Activated CD8-positive, alpha-beta memory T cell treated with anti-CD3 and anti-CD28 coated beads for 1 hour (primary cell): ENCODE data around the gene FTCD.

Experiments used
- DNase-seq, 2 donors: peaks; one replicate each; pipeline ENCODE4 v3.0.0-alpha.2; 2020; ENCODE audit warnings: low read depth in 1 of 2; ENCODE audit errors: extremely low read depth in 1 of 2

Gene FTCD

DNA sequence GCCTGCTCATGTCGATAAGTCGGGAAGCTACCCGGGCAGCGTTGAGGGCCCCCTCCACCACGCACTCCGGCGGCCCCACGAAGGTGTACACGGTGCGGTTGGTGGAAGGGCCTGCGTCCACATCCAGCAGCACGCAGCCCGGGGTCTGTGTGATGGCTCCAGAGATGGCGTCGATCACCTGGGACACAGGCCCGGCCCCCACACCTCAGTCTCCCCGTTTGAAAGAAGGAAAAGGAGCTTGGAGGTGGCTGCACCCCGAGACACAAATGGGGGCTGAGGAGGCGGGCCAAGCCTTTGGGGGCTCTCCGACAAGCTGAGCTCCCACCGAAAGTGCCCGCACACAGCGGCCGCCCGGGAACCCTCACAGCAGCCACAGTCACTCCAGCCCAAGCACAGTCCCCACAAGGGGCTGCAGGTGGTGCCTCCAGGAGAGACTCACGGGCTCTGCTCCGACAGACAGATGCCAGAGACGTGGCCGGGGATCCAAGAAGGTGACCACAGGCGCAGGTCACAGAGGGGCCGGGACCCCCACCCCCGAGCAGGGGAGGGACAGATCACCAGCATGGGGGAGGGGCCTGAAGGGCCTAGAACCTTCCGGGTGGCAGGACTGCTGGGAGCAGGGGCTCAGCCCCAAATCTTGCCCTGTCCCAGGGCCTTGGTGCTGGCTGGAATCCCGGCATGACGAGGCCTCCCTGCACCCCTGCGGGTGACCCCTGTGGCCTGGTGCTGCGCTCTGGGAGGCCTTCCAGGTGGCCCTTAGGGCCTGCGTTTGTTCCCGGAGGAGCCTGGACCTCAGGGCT, 1.0 kb downstream of the FTCD start:
- DNase-seq: no peak

DNA sequence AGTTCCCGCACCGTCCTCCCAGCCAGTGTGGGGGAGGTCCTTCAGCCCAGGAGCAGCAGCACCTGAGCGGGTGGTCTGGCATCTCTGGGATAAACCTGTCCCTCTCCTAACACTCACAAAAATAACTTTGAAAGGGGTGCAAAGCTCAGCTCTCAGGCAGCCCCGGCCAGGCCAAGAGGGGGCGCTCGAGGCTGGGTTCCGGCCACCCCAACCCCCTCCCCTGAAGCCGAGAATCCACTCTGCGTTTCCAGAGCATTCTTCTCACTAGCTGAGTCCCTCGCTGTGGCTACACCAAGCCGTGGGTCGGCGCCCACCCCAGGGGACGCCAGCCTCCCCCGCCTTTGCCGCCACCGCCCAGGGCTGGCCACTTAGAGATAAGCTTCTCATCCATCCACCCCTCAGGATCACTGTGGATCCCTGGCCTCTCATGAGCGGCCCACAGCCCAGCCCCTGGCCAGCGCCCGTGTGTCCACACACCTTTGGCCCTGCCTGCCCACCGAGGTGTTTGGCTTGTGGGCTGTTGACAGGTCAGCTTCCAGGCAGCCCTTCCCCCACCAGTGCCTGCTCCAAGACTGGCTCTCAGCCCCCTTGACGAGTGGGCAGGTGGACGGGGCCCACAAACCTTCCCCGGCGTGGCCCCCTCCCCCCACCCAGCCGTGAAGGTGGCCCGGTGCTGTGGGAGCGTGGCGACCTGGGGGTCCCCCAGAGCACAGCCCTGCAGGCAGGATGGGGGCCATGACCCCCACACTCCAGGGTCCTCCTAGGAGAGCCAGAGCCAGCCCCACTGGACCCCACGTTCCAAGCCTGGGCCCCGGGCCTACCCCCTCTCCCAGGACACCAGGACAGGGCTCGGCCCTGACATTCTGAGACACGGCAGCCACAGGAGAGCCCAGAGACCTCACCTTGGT, 1.9 kb downstream of the FTCD start:
- peak in 1 of 2 donors; percentile 37 for DNase-seq

- DNase-seq: no peak
Observed at GRCh38 chr21:46152927-46153246, 2.5 kb downstream of the FTCD start.

DNA sequence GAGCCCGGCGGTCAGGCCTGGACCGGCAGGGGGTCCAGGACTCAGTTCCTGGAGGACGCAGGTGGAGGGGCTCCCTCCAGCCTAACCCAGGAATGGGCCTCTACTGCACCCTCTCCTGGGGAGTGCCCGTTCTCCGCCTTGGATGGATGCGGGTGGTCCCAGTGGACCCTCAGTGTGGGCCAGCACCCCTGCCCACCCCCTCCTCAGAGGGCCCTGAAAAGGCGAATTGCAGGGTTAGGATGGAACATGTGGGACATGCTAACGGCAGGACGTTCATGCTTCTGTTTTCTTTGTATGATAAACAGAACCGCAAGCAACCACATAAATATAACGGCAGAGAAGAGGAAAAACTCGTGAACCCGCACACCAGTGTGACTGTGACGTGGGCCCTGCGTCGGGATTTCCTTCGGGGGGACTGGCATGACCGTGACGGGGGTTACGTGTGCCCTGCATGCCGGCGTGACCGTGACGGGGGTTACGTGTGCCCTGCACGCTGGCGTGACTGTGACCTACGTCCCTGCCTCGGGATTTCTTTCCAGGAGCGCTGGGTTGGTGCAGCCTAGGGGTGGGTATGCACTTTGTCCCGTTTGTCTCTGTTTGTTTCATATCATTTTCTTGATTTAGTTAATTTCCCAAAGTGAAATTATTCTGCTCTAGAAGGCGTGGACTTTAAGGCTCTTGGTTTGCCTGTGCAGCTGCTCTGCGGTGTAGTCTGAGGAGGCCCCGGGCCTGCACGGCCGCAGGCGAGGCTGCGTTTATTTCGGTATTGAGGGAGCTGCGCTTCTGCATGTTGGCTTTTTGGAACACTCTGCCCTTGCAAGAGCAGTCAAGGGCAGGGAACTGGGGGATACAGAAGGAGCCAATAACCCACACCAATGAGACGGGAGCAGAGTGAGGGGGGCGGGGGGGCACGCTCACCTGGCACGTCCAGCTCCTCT, 3.1 kb downstream of the FTCD start:
- no peak for DNase-seq

GRCh38 chr21:46151261-46151988, 4.0 kb downstream of the FTCD start:
- DNase-seq: no peak

DNA sequence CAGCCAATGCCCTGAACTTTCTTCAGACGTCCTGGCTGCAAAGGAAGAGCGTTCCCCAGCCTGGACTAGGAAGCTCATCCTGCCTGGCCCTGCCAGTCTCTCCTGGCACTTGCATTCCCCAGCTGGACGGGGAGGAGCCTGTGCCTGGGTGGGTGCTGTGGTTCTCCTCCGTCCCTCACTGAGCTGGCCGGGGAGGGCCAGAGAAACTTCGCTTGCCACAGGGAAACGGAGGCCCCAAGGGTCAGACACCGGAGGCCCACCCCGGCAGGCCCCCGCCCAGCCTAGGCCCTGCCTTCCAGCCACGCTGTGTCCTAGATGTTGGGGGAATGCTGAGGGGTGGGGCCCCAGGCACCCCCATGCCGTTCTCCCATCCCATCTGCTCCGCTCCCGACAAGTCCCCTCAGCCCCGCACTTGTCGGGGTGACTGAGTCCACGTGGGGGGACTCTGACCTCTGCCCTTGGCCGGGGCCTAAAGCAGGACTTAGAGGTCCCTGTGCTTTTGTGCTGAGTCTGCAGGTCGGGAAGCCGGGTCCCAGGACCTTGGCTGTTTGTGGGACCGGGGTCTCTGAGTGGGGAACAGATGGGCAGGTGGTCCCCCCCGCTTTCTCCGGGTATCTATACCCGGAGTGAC, 4.8 kb downstream of the FTCD start:
- no peak for DNase-seq

- no peak for DNase-seq
Observed at GRCh38 chr21:46150073-46150472, 5.3 kb downstream of the FTCD start.

GRCh38 chr21:46149205-46149901, 6.0 kb downstream of the FTCD start:
- DNase-seq: no peak

- DNase-seq: no peak
Observed at GRCh38 chr21:46148106-46148505, 7.3 kb downstream of the FTCD start.

DNA sequence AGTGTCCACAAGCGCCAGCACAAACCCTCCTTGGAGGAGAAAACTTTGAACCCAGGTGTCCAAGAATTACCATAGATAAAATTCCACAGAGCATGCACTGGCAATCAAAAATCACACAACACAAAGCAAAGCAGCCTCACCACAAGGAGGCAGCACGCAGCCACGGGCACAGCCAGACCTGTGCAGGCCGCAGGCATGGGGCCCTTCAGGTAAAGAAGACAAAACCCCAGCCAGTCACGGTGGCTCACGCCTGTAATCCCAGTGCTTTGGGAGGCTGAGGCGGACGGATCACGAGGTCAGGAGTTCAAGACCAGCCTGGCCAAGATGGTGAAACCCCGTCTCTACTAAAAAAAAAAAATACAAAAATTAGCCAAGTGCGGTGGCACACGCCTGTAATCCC, 8.0 kb downstream of the FTCD start:
- DNase-seq: peak in 1 of 2 donors; percentile 31

- DNase-seq: no peak
Observed at GRCh38 chr21:46146856-46147255, 8.5 kb downstream of the FTCD start.

DNA sequence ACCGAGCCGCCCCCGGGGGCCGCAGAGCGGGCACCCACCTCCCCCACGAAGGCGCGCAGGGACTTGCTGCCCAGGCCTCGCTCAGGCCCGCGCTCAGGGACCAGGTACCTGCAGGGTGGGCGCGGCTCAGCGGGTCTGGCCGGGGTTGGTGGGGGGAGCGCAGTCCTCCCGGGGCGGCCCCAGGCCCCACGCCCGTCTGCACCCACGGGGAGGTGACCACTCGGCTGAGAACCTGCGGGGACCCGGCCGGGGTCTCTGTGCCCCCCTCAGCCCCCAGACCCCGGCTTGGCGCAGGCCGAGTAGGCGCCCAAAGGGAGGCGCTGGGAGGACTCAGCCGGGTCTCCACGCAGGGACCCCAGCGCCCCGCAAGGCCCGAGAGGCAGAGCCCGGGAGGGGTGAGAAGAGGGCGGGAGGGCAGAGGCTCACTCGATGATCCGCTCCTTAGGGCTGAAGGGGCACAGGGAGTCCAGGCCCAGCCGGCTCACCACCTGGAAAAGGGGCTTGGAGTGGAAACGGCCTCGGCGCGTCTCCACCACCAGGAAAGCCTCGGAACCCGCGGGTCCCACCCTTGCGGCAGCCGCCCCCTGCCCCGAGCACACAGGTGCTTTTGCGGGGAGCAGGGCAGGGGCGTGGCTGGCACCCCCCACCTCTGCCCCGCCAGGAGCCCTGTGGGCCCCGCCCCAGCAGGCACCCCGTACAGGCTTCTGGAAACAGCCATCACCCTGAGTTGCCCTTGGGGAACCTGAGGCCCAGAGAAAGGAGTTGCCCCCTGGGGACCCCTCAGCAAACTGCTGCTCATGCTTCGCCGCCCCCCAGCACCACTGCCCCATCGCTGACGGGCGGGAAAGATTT, 9.3 kb downstream of the FTCD start:
- DNase-seq: no peak

- no peak for DNase-seq
Observed at GRCh38 chr21:46145159-46145839, 10.1 kb downstream of the FTCD start.

DNA sequence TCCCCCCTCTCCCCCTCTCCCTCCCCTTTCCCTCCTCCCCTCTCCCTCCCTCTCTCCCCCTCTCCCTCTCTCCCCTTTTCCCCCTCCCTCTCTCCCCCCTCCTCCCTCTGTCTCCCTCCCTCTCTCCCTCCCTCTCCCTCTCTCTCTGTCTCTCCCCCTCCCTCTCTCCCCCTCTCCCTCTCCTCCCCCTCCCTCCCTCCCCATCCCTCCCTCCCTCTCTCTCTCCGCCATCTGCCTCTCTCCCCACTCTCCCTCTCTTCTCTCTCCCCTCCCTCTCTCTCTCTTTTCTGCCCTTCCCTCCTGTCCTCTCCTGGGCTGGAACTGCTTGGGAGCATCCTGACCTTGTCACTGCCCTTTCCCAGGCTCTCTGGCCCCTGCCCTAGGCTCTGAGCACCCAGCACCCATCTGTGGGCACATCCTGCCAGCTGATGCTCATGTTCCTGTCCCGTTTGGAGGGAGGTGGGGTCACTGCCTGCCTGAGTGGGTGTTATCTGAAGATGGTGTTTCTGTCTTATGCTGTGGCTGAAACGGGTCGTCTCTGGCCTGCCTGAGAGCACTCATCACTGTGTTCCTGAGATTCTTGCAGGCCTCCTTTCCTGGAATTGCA, 10.8 kb downstream of the FTCD start:
- no peak for DNase-seq

GRCh38 chr21:46142582-46143473, 12.6 kb downstream of the FTCD start:
- DNase-seq: no peak

DNA sequence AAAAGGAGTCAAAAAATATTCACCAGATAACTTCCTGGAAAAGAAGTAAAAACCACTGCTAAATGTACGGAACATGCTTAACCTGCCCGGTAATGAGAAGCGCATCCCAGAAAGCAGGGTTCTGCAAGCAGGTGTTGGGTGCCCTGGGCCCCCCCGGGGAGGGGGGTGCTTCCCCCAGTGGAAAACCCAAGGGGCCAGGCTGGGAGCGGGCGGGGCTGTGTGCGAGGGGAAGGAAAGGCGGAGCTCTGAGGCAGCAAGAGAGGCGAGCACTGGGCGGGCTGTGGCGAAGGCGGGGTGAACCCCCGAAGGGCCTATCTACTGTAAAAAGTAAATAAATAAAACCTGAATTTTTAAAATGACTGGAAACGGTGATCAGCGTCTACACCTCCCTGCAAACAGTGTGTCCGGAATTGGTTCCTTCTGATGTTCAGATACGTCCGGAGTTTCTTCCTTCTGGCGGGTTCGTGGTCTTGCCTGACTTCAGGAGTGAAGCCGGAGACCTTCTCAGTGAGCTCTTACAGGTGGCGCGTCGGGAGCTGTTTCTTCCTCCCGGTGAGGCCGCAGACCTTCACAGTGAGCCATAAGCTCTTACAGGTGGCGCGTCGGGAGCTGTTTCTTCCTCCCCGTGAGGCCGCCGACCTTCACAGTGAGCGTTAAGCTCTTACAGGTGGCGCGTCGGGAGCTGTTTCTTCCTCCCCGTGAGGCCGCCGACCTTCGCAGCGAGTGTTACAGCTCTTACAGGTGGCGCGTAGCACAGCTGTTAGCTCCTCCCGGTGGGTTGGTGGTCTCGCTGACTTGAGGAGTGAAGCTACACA, 13.4 kb downstream of the FTCD start:
- DNase-seq: no peak
